COLO829 (cell line): ENCODE results near the gene CBX2.
"Not testable (repeated sequence)": the region's sequence is repeated elsewhere in the genome, so short reads cannot be mapped to it uniquely, and the experiment has no call there.

Source experiments
- DNase-seq: peaks from one replicate; pipeline ENCODE4 v3.0.0; 2012; ENCODE audit warnings: low spot score

CBX2 gene

GRCh38 chr17:79769570-79770506 is 8.1 kb upstream of the CBX2 start:
- no peak for DNase-seq

GRCh38 chr17:79771276-79771675 is 6.7 kb upstream of the CBX2 start:
- DNase-seq = no peak

GRCh38 chr17:79772726-79773125 is 5.2 kb upstream of the CBX2 start:
- DNase-seq = not testable (repeated sequence)

- DNase-seq = no peak
Measured at GRCh38 chr17:79774561-79774975, 3.4 kb upstream of the CBX2 start.

GRCh38 chr17:79775632-79776031 is 2.3 kb upstream of the CBX2 start:
- no peak for DNase-seq

- DNase-seq = no peak
Measured at GRCh38 chr17:79776376-79777119, 1.4 kb upstream of the CBX2 start.

GRCh38 chr17:79777120-79777893 is 641 bp upstream of the CBX2 start:
- peak; percentile 48 for DNase-seq

- DNase-seq = no peak
Measured at GRCh38 chr17:79778504-79779083, 646 bp downstream of the CBX2 start.

GRCh38 chr17:79779084-79779529 is 1.2 kb downstream of the CBX2 start:
- no peak for DNase-seq

GRCh38 chr17:79779661-79780365 is 1.9 kb downstream of the CBX2 start:
- DNase-seq = no peak

- no peak for DNase-seq
Measured at GRCh38 chr17:79781012-79781650, 3.2 kb downstream of the CBX2 start.

GRCh38 chr17:79781736-79782575 is 4.0 kb downstream of the CBX2 start:
- no peak for DNase-seq

- no peak for DNase-seq
Measured at GRCh38 chr17:79783891-79784290, 5.9 kb downstream of the CBX2 start.

- DNase-seq = no peak
Measured at GRCh38 chr17:79784353-79785016, 6.5 kb downstream of the CBX2 start.

GRCh38 chr17:79785017-79785899 is 7.3 kb downstream of the CBX2 start:
- no peak for DNase-seq

- DNase-seq = no peak
Measured at GRCh38 chr17:79785900-79786810, 8.2 kb downstream of the CBX2 start.
